ENCODE measurements around the gene STX5.
"Not testable (repeated sequence)": the region's sequence is repeated elsewhere in the genome, so short reads cannot be mapped to it uniquely, and the experiment has no call there.

Gene STX5, protein sequence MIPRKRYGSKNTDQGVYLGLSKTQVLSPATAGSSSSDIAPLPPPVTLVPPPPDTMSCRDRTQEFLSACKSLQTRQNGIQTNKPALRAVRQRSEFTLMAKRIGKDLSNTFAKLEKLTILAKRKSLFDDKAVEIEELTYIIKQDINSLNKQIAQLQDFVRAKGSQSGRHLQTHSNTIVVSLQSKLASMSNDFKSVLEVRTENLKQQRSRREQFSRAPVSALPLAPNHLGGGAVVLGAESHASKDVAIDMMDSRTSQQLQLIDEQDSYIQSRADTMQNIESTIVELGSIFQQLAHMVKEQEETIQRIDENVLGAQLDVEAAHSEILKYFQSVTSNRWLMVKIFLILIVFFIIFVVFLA

GRCh38 chr11:62831520-62832335, at the start of gene STX5:
Gene STX5, minus strand, starts transcription at chr11:62832051. Its CDS starts 808 bp downstream, at chr11:62831243.
- peak; percentile 99 for DNase-seq (ENCODE audit: low read depth in 2 of 2)

DNA sequence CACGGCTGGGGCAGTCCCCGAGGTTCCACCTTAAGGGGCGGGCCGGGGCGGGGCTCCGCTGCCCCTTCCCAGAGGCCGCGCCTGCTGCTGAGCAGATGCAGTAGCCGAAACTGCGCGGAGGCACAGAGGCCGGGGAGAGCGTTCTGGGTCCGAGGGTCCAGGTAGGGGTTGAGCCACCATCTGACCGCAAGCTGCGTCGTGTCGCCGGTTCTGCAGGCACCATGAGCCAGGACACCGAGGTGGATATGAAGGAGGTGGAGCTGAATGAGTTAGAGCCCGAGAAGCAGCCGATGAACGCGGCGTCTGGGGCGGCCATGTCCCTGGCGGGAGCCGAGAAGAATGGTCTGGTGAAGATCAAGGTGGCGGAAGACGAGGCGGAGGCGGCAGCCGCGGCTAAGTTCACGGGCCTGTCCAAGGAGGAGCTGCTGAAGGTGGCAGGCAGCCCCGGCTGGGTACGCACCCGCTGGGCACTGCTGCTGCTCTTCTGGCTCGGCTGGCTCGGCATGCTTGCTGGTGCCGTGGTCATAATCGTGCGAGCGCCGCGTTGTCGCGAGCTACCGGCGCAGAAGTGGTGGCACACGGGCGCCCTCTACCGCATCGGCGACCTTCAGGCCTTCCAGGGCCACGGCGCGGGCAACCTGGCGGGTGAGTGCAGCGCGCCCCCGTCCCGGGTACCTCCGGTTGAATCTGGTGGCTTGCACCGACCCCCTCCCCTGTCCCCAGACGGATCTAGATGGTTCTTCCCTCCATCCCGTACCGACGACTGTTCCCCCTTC, 49.1 kb upstream of the STX5 start, which contains the start of gene SLC3A2:
Gene SLC3A2, plus strand, starts transcription at position 94 of the 776 bp plus-strand sequence. Its CDS starts 128 bp downstream, at position 222.
- DNase-seq (ENCODE audit: low read depth in 2 of 2), result peak; percentile 69 to 76

DNA sequence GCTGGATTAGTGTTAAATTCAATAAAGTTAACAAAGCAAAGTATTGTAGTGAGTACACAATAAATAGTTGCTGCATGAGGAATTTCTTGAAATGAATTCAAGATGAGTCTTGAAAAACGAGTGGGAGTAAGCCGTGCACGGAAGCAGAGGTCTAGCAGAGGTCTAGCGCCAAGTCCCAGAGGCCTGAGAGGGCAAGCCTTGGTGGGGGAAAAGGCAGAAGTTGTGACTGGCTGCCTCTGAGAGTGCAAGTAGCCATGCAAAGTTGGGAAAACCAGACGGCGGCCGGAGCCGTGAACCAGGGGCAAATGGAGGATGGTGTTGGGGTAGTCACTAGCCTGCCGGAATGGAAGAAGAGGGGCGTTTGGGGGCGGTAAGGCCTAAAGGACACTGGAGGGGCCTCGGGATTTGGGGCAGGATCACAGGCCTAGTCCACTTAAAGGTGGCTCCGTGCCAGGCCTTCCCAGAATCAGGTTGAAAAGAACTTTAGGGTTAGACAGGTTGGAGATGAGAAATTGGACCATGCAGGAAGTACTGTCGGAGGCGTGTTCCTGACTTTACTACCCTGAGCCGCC, 48.5 kb upstream of the STX5 start:
- DNase-seq (ENCODE audit: low read depth in 2 of 2), result no peak

GRCh38 chr11:62879235-62879978, 47.6 kb upstream of the STX5 start:
- DNase-seq (ENCODE audit: low read depth in 2 of 2), result no peak

- DNase-seq (ENCODE audit: low read depth in 2 of 2), result no peak
Measured at GRCh38 chr11:62876712-62877111, 44.9 kb upstream of the STX5 start.

DNA sequence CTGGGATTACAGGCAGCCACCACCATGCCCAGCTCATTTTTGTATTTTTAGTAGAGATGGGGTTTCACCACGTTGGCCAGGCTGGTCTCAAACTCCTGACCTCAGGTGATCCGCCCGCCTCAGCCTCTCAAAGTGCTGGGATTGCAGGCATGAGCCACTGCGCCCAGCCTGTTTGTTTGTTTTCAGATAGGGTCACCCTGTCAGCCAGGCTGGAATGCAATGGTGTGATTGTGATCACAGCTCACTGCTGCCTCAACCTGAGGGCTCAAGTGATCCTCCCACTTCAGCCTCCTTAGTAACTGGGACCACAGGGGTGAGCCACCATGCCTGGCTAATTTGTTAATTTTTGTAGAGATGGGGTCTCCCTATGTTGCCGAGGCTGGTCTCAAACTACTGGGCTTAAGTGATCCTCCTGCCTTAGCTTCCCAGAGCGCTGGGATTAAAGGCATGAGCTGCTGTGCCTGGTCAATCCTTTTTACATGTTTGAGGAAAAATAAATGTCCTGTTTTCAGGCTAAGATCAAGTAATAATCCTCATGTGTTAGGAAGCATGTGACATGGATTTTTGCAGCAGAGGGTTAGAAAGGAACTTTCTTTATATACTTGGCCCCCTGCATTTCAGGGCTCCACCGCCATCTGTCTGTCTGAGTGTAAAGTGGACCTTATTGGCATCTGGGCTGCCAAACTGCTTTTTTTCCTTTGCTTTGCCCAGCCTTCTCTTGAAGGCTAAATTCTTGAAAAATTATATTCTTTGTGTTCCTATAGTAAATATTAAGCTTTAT, 44.0 kb upstream of the STX5 start:
- no peak for DNase-seq (ENCODE audit: low read depth in 2 of 2)

DNA sequence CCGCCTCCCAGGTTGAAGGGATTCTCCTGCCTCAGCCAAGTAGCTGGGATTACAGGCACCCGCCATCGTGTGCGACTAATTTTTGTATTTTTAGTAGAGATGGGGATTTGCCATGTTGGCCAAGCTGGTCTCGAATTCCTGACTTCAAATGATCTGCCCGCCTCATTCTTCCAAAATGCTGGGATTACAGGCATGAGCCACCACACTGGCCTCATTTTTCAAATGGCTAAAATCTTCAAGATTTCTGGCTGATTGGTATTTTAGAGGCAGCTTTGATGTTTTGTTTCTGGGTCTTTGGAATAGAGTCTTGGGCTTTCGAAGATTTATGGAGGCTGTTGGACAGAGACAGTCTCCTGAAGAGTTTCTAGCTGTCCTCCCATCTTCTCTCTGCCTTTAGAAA, 43.0 kb upstream of the STX5 start:
- DNase-seq (ENCODE audit: low read depth in 2 of 2), result no peak

DNA sequence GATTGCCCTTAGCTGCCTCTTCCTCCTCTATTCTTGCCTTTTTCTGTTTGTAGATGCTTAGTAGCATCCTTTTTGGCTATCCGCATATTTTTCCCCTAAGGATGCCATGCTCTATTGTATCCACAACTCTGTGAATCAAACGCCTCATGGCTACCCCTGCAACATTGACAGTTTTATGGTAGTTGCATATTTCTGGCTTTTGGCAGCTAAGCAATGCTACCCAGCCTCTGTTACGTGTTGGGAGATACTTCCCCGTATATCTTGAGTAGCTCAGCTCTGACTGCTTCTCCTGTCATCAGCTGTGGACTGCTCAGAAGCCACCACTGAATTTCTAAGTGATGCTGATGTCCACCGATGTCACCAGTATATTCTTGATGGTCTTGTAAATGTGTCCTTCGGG, 33.8 kb upstream of the STX5 start:
- DNase-seq (ENCODE audit: low read depth in 2 of 2), result no peak

DNA sequence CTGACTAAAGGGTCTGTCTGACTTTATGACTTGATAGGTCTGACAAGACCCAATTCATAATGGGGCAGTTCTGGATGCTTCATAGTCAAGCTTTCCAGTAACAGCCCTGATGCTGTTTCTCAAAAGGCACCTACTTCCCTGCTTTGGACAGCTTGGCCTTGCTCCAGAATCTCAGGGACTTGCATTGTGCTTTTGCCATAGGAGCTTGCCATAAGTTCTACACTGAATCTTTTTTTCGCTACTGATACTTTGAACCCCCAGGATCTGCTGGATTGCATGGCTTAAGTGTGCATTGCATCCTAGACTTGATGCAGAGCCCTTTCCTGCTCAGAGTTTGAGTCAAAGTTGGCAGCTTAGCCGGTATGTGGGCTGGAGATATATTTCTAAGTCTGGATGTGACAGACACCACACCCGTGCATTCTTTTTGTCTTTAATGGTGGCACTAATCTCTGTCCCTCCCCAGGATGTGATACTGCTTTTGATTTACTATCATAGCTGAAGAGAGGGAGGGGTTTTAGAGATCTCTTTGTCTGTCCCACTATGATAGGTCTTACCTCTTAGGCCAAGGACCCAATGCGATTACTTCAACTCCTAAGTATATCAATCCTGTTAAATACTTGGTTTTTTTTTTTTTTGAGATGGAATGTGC, 32.0 kb upstream of the STX5 start:
- DNase-seq (ENCODE audit: low read depth in 2 of 2), result no peak

DNA sequence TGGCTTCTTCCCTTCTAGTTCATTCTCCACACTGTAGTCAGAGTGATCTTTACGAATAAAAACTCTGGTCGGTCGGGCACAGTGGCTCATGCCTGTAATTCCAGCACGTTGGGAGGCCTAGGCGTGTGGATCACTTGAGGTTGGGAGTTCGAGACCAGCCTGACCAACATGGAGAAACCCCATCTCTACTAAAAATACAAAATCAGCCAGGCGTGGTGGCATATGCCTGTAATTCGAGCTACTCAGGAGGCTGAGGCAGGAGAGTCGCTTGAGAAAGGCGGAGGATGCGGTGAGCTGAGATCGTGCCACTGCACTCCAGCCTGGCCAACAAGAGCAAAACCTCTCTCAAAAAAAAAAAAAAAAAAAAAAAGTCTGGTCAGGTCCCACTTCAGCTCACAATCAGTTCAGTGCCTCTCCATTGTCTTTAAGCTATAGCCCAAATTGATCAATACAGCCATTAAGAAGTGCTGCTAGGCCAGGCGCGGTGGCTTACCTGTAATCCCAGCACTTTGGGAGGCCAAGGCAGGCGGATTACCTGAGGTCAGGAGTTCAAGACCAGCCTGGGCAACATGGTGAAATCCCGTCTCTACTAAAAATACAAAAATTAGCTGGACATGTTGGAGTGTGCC, 29.8 kb upstream of the STX5 start:
- DNase-seq (ENCODE audit: low read depth in 2 of 2), result not testable (repeated sequence)

DNA sequence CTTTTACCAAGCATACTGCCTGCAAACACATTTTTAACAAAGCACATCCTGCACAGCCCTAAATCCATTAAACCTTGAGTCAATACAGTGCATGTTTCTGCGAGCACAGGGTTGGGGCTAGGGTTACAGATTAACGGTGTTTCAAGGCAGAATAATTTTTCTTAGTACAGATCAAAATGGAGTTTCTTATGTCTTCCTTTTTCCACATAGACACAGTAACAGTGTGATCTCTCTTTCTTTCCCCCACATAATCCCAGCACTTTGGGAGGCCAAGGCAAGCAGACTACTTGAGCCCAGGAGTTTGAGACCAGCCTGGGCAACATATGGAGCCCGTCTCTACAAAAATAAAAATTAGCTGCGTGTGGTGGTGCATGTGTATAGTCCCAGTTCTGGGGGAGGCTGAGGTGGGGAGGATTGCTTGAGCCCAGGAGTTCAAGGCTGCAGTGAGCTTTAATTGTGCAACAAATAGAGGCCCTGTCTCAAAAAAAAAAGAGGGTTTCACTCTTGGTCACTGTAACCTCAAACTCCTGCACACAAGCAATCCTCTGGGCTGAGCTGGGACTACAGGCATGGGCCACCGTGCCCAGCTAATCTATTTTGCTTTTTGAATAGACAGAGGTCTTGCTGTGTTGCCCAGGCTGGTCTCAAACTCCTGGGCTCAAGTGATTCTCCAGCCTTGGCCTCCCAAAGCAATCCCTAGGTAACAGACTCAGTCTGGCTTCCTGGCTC, 29.1 kb upstream of the STX5 start:
- no peak for DNase-seq (ENCODE audit: low read depth in 2 of 2)

DNA sequence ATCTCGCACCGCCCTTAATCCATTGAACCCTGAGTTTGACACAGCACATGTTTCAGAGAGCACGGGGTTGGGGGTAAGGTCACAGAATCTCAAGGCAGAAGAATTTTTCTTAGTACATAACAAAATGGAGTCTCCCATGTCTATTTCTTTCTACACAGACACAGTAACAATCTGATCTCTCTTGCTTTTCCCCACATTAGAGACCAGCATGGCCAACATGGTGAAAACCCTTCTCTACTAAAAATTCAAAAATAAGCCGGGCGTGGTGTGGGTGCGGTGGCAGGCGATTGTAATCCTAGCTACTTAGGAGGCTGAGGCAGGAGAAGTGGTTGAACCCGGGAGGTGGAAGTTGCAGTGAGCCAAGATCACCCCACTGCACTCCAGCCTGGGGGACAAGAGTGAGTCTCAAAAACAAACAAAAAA, 27.4 kb upstream of the STX5 start:
- DNase-seq (ENCODE audit: low read depth in 2 of 2), result not testable (repeated sequence)

GRCh38 chr11:62858201-62858600, 26.4 kb upstream of the STX5 start:
- no peak for DNase-seq (ENCODE audit: low read depth in 2 of 2)

DNA sequence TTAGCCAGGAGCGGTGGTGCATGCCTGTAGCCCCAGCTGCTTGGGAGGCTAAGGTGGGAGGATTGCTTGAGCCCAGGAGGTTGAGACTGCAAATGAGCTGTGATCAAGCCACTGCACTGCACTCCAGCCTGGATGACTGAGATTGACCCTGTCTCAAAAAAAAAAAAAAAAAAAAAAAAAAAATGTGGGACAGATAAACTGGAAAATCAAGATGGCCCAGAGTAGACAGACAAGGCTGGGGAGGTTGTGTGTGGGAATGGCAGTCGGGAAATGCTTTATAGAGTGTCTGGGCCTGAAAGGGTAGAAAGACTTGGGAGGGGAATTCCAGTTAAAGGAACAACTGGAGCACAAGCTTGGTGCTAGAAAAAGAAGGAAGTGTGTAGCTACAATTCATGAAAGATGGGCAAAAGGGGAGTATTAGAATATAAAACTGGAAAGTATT, 25.7 kb upstream of the STX5 start:
- no peak for DNase-seq (ENCODE audit: low read depth in 2 of 2)

DNA sequence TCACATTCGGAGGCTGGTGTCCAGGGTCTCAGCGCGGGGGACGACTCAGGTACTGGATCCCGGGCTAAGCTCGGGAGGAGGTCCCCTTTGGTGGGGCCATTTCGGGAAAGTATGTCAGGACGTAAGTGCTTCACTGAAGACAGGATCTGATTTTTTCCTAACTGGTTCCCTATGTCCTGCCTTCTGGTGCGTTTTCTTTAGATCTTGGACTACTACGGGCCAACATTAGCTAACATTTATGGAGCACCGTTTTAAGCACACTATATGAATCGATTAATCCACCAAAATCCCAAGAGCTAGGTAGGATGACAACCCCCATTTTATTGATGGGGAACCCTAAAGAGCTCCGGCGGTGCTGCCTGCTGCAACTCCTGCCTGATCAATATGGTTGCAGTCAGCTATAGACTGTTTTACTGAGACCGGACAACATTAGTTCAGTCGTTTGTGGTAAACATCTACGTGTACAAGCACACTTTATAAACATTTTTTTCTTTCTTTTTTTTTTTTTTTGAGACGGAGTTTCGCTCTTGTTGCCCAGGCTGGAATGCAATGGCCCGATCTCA, 24.6 kb upstream of the STX5 start:
- no peak for DNase-seq (ENCODE audit: low read depth in 2 of 2)

DNA sequence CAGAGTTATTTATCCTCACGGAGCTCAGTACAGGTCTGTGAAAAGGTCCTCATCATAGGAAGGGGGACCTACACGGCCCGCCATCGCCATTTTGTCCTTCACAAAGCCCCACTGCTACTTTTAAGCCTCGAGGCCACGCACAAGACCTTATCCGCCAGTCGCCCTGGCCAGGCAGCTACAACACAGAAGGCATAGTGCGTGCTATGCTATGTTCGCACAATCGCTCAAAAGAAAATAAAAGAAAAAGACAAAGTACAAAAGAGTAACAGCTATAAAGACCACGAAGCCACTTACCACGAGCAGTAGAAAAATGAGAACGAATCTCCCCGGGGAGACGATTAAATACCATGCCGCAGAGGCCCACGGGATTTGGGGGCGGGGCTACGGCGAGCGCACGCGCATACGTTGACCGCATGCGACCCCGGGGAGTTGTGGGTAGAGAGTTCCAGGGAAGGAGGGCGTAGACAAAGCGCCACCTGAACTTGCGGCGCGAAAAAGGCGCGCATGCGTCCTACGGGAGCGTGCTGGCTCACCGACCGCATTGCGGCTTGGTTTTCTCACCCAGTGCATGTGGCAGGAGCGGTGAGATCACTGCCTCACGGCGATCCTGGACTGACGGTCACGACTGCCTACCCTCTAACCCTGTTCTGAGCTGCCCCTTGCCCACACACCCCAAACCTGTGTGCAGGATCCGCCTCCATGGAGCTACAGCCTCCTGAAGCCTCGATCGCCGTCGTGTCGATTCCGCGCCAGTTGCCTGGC, 23.9 kb upstream of the STX5 start:
- DNase-seq (ENCODE audit: low read depth in 2 of 2), result peak; percentile 97

DNA sequence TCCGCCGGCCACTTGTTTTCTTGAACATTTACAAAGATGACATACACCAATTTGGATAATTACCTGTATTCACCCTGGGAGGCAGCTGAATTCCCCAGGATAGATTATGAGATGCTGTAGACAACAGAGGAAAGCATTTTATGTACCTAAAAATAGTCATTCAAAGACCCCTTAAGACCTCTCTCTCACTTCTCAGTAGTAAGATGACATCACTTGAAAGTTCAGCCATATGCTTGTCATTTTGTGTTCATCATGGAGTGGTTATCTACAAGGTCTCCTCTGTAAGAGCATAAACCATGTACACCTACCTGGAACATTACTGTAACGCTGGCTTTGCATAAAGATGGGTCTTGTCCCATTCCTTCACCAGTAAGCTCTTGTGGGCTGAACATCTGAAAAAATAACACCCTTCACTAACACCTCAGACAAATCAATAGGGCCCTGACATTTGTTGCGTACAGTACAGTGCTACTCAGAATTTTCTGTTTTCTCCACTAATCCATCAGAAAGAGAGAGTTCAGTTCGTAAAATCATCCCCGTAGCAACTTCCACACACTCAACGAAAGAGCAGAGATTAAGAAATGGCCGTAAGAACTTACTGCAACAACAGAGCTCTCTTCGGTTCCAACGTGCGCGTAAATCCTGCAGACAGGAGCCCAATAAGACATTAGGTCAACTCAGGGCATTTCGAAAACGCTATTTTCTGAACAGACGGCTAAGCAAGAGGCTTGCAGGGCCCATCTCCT, 23.1 kb upstream of the STX5 start:
- DNase-seq (ENCODE audit: low read depth in 2 of 2), result no peak

Measured in stimulated activated CD8-positive, alpha-beta memory T cell treated with anti-CD3 and anti-CD28 coated beads, Interleukin-2, amount 100 ng/mL, for 1 hour (primary cell).